Coronary artery (tissue), 2 donors: ENCODE data around the gene SORBS2.
"Not testable (repeated sequence)": the region's sequence is repeated elsewhere in the genome, so short reads cannot be mapped to it uniquely, and the experiment has no call there.

Experiments used
- DNase-seq: peaks from one replicate; pipeline ENCODE4 v3.0.0-alpha.2; 2017; ENCODE audit warnings: low spot score
- H3K27ac ChIP-seq, 2 donors: fragments of 200-600 bp; sonication (generic); one replicate each; pipeline ENCODE4 v1.5.1; 2016 to 2019
- H3K4me3 ChIP-seq: fragments of 200-600 bp; sonication (generic); 2 replicates; pipeline ENCODE4 v1.5.1; 2016; ENCODE audit warnings: mild to moderate bottlenecking, moderate library complexity
- TF ChIP-seq, protein P1 (sequence below): fragments of 200-600 bp; sonication (generic); IDR thresholded peaks from one replicate; pipeline ENCODE4 v1.5.1; 2019; ENCODE audit warnings: antibody characterized with exemption

Gene SORBS2, protein sequence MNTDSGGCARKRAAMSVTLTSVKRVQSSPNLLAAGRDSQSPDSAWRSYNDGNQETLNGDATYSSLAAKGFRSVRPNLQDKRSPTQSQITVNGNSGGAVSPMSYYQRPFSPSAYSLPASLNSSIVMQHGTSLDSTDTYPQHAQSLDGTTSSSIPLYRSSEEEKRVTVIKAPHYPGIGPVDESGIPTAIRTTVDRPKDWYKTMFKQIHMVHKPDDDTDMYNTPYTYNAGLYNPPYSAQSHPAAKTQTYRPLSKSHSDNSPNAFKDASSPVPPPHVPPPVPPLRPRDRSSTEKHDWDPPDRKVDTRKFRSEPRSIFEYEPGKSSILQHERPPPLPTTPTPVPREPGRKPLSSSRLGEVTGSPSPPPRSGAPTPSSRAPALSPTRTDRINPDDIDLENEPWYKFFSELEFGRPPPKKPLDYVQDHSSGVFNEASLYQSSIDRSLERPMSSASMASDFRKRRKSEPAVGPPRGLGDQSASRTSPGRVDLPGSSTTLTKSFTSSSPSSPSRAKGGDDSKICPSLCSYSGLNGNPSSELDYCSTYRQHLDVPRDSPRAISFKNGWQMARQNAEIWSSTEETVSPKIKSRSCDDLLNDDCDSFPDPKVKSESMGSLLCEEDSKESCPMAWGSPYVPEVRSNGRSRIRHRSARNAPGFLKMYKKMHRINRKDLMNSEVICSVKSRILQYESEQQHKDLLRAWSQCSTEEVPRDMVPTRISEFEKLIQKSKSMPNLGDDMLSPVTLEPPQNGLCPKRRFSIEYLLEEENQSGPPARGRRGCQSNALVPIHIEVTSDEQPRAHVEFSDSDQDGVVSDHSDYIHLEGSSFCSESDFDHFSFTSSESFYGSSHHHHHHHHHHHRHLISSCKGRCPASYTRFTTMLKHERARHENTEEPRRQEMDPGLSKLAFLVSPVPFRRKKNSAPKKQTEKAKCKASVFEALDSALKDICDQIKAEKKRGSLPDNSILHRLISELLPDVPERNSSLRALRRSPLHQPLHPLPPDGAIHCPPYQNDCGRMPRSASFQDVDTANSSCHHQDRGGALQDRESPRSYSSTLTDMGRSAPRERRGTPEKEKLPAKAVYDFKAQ (N-terminal part only)

DNA sequence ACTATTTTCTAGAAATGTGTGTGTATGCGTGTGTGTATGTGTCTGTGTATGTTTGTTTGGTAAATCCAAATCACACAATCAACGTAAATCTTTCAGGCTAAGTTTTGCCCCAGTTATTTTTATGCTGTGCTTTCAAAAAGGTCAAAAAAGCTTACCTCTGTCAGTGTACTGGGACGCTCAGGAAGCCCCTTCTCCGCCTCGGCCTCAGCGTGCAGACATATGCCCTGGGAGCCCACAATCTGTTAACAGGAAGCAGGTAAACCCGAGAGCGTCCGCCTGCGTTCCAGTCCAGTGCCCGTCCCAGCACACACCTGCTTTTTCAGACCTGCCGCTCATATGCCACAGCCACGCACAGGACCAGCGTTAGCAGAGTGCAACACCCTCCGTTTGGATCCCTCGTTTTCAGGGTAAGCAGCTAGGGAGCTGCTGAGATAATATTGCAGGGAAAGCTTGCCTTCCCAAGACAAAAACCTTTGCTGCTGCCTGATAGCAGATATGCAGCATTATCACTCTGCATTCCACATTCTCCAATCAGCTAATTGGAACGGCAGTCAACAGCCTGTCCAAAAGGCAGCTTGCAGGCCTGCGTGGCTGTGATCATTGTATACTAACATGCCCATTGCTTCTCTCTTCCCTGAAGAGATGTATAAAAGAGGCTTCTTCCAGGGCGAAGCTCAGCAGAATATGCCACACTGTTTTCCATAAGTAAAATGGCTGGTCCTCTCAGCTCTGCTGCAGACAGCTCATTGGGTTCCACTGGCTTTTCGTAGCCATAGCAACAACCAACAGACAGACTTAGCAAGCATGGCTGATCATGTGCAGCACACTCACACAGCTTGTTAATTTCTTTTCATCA lies at the start of gene SORBS2:
Gene SORBS2 (minus strand): TSS at position 686 of the 856 bp plus-strand sequence. CDS start 121,623 bp downstream, outside the sequence.
- no peak for DNase-seq
- TF ChIP-seq, protein P1, sequence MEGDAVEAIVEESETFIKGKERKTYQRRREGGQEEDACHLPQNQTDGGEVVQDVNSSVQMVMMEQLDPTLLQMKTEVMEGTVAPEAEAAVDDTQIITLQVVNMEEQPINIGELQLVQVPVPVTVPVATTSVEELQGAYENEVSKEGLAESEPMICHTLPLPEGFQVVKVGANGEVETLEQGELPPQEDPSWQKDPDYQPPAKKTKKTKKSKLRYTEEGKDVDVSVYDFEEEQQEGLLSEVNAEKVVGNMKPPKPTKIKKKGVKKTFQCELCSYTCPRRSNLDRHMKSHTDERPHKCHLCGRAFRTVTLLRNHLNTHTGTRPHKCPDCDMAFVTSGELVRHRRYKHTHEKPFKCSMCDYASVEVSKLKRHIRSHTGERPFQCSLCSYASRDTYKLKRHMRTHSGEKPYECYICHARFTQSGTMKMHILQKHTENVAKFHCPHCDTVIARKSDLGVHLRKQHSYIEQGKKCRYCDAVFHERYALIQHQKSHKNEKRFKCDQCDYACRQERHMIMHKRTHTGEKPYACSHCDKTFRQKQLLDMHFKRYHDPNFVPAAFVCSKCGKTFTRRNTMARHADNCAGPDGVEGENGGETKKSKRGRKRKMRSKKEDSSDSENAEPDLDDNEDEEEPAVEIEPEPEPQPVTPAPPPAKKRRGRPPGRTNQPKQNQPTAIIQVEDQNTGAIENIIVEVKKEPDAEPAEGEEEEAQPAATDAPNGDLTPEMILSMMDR = no peak
- H3K27ac ChIP-seq = peak within 1 kb of the TSS; percentile 32 to 74
- peak within 1 kb of the TSS; percentile 71 for H3K4me3 ChIP-seq

DNA sequence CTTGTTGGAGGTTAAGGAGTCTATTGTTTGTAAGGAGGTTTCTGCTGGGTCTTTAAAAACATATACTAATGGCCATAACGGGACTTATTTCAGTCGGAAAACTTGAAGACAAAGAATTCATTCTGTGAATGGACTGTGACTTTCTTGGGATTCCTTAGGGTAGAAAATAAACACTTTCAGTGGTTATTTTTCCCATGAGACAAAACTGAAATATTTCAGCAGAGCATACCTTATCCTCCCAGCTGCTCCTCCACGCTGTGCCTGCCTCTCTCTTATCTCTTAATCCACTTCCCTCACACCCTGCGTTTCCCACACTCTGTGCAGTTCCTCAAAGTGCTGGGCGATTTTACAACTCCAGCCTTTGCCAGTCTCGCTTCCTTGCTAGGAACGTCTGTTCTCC lies 47.1 kb upstream of the SORBS2 start:
- DNase-seq = no peak
- Histone ChIP-seq H3K4me3 (no peak overlapping the region), H3K27ac (no peak overlapping the region)
- TF ChIP-seq, protein P1 = no peak

DNA sequence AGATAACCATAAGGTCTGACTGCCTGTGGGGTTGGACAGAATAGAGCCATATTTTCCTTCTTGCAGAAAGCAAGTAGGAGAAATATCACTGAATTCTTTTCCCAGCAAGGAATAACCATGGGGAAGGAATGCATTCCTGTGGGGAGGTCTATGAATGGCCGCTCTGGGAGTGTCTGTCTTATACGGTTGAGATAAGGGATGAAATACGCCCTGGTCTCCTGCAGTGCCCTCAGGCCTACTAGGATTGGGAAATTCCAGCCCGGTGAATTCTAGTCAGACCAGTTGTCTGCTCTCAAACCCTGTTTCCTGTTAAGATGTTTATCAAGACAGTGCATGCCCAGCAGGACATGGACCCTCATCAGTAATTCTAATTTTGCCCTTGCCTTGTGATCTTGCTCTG lies 45.6 kb upstream of the SORBS2 start:
- not testable (repeated sequence) for H3K4me3 ChIP-seq, DNase-seq, H3K27ac ChIP-seq

DNA sequence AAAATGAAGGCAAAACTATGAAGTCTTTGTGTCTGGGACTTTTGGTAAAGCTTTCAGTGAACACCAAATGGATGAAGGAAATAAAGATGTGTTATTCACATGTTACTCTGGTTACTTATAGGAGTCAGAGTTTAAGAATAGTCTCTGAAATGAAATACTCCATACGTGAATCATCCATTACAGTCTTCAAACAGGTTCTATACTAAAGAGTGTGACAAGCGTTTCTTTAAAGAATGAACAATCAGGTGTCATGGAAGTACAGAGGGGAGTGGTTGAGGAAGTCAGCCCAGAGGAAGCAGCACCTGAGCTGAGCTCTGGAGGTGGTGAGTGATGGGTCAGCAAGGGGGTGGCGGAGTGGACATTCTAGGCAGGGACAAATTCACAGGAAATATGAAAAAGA lies 41.8 kb upstream of the SORBS2 start:
- TF ChIP-seq, protein P1 = no peak
- DNase-seq = no peak
- H3K27ac ChIP-seq = no peak overlapping the region

DNA sequence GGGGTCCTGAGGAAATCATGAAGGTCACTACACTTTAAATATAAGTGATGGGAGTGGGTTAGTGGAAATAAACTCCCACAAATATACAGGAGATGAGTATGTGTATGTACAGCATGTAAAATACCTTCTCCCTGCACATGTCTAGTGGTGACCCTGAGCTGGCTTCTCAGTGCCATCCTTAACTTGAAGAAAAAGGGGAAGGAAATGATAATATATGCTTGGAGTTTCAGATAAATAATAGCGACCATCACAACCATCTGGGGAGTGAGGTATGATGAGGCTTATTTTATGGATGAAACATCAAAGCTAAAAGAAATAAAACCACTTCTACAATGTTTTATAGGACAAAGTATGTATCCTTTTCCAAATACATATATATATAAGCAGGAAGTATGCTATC lies 41.0 kb upstream of the SORBS2 start:
- no peak for DNase-seq
- no peak overlapping the region for H3K4me3 ChIP-seq
- TF ChIP-seq, protein P1 = no peak
- no peak overlapping the region for H3K27ac ChIP-seq

More for the DNA sequence above, 41.8 kb upstream of the SORBS2 start:
- no peak overlapping the region for H3K4me3 ChIP-seq

DNA sequence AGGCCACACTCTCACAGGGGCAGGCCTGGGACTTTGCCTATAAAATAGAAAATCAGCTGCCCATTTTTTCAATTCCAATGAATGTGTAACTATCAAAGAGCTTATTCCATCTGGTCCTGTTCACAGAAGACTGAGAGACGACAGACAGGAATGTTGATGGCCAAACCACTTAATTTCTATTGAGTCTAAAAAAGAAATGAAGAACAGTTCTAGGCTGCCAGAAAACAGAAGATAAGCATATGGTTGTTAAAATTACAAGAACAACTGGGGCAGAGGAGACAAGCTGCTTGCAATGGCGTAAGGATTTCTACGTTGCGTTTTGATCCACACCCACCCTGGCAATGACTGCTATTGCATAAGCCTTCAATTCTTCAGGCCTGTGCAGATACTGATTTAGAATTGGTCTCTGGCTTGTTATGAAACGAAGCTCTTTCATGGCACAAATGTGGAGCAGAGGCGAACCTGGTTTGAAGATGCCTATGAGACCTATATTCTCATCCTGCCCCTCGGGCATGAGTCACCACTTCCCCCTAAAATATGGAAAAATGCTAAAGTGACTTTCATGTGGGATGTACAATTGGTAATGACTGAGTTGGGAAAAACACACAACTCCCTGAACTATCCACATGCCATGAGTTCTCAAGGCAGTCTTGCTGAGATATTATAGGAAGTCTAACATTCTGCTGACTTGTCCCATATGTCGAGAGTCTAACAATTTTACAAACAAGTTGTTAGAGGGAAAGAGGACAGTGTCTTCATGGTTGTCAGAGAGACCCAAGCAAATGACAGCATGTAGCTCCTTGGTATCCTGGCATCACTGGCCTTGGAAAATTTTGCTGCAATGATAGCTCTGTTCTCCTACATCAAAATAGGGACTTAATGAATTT lies 37.9 kb upstream of the SORBS2 start:
- DNase-seq = no peak
- Histone ChIP-seq H3K27ac (peak overlapping the region; percentile 57 to 78), H3K4me3 (no peak overlapping the region)
- TF ChIP-seq, protein P1 = no peak
